Non-pigmented ciliary epithelial cell (primary cell): ENCODE data around the gene C4orf50.

Experiments
- DNase-seq: peaks from one replicate; pipeline ENCODE4 v3.0.0-alpha.2; 2010; ENCODE audit warnings: low read depth

The C4orf50 gene

GRCh38 chr4:5919571-5919970, 98.7 kb downstream of the C4orf50 start:
- DNase-seq, result no peak

DNA sequence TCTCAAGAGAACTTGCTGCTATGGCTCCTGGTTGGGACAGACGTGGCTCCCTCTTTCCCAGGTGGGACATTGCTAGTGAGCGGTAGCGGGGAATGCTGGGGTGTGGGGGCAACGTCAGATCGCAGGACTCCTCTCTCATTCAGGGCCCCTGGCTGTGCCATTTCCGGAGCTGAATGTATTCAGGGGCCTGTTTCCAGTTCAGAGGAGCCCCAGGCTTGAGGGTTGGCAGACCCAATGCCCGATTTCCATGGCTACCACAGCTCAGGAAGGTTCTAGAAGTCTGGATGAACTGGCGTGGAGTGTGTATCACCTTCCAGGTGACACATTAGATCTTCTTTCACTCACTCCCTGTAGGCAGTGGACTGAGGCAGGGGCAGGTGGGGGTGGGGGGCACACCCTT, 99.2 kb downstream of the C4orf50 start:
- DNase-seq, result no peak

GRCh38 chr4:5918331-5918985, 99.8 kb downstream of the C4orf50 start:
- no peak for DNase-seq

- DNase-seq, result no peak
These were observed 100.6 kb downstream of the C4orf50 start for GRCh38 chr4:5917672-5918071.

DNA sequence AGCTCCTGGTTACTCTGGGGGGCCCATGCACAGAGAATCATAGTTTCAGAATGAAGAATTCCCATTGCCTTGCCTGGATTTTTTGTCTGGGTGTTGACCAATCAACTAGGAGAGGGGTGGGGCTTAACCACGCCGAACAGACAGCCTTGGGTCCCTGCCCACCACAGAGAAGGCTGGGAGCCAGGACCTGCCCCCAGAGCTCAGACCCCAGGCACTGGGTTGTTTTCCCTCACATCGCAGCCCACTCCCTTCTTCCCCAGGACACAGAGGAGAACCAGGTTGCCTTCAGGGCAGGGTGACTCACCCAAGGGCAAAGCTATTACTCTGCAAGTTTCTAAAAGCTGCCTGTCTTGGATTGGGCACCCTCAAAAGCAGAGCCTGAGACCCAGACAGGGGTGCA, 102.0 kb downstream of the C4orf50 start:
- no peak for DNase-seq

DNA sequence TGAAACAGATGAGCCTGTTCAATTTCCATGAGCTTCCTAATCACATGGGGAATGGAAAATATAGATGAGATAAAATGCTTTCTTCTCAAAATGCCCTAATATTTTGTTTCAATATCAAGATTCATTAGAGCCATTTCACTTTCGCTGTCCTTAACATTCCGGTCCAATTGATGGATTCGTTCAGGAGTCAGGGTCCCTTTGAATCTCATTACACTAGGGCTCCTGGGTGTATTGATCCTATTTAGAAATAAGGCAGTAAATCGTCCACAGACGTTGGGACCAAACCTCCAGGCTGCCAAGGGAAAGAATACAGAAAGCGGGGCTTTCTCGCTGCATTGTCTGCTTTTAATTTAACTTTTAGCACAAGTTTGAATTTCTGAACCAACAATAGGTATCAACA, 104.8 kb downstream of the C4orf50 start:
- no peak for DNase-seq

- DNase-seq, result no peak
These were observed 105.6 kb downstream of the C4orf50 start for GRCh38 chr4:5912614-5913019.

DNA sequence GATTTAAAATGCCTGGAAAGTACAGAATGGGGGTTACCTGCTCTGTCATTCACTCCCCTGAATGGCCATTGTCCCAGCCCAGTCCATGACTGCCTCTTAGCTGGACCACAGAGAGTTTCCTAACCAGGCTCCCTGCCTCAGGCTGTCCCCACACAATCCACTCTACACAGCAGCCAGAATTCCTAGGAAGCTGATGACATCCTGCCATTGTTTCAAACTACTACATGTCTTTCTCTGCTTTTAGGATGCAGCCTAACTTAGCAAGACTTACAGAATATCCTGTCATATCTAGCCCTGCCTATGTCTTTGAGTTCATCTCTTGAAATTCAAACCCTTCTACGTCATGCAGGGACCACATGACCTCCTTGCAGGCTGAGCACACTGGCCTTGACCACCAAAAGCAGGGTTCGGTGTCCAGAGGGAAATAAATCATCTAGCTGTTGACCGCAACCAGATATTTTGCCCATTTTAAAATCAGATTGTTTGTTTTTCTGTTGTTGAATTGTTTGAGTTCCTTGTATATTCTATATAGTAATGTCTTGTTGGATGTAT, 109.3 kb downstream of the C4orf50 start:
- no peak for DNase-seq

- no peak for DNase-seq
These were observed 112.0 kb downstream of the C4orf50 start for GRCh38 chr4:5906191-5906590.

DNA sequence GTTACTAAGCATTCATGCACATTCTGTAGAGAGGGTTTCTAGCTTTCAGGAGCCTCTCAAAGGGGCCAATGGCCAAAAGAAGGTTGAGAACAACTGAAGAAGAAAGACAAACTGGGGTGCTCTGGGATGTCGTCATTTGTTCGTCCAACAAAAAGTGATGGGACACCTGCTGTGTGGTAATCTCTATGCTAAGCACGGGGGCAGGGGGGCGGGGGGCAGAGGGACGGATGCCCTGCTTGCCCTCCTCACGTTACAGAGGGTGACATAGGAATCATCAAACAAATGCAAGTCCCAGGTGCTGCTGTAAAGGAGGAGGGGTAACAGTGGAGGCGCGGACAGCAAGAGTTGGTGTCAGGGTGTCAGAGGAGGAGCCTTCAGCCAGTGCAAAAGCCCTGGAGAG, 112.5 kb downstream of the C4orf50 start:
- DNase-seq, result no peak

DNA sequence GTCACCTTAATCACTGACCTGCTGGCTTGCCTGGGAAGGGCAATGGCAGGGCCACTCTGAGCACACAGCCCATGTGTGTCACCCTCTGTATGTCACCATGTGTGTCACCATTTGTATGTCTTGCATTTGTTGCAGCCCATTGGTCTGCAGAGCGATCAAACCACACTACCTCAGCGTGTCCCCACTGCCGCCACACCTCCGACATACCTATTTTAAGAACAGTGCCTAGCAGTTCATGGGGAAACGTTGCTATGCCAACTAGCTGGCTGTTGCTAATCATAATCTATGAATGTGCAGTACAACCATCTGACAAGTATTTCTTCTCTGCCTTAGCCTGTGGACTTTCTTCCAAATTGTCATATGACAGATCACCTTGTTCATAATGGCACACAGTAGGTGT, 117.4 kb downstream of the C4orf50 start:
- DNase-seq, result no peak

DNA sequence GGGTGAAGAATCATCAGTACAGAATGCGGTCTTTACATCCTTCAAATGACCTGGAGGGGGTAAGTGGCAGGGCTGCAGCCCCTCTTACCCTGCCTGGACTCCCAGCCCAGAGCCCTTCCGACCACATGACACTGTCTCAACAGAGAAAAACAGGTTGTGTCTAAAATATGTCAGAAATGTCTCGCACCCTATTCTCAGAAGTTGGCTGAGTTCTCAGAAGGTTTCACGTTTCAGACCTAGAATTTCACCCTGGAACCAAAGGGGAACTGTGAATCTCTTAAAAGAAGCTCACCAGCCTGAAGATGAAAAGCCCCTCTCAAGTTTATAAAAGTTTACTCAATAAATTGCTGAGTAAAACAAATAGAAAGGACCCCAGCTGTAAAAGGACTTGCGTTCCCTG, 118.3 kb downstream of the C4orf50 start:
- DNase-seq, result no peak

GRCh38 chr4:5899396-5899795, 118.8 kb downstream of the C4orf50 start:
- no peak for DNase-seq

DNA sequence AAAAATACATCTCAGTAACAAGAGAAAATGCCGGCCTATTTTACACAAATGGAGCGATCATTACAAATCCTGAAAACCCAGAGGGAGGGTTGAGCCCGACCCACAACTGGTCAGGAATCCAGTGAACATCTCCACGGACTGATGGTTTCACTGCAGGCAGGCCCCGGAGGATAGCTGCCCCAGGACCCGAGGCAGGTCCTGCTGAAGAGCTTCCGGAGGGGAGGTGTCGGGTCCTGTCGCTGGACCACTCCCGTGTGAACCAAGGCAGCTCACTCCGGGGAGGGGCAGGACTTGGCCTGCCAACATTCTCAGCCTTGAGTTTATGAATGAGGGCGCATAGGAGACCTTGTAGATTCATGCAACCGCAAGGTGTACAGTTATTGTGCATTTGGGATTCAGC, 120.6 kb downstream of the C4orf50 start:
- DNase-seq, result no peak

- no peak for DNase-seq
These were observed 122.9 kb downstream of the C4orf50 start for GRCh38 chr4:5895287-5895686.

GRCh38 chr4:5894266-5894665, 124.0 kb downstream of the C4orf50 start:
- DNase-seq, result no peak

DNA sequence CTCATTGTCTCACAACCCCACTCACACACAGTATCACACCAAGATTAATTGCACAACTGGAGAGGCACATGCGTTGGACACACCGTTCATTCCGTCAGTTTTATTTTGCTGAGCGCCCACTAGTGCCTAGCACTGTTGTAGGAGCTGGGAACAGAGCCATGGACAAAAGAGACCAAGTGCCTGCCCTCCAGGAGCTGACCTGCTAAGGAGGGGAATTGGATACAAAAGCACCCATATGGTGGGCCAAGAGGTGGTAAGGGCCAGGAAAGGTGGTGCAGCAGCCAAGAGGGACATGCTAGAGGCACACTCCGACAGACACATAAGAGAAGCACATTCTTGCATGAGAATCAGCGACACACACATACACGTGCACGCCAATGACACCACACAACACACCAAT, 124.6 kb downstream of the C4orf50 start:
- DNase-seq, result no peak

GRCh38 chr4:5893004-5893580, 125.1 kb downstream of the C4orf50 start, which contains the start of gene CRMP1:
Gene CRMP1, minus strand, starts transcription at chr4:5893086. Its CDS starts 117 bp downstream, at chr4:5892969.
- no peak for DNase-seq

- DNase-seq, result no peak
These were observed 125.8 kb downstream of the C4orf50 start for GRCh38 chr4:5892323-5893003.

DNA sequence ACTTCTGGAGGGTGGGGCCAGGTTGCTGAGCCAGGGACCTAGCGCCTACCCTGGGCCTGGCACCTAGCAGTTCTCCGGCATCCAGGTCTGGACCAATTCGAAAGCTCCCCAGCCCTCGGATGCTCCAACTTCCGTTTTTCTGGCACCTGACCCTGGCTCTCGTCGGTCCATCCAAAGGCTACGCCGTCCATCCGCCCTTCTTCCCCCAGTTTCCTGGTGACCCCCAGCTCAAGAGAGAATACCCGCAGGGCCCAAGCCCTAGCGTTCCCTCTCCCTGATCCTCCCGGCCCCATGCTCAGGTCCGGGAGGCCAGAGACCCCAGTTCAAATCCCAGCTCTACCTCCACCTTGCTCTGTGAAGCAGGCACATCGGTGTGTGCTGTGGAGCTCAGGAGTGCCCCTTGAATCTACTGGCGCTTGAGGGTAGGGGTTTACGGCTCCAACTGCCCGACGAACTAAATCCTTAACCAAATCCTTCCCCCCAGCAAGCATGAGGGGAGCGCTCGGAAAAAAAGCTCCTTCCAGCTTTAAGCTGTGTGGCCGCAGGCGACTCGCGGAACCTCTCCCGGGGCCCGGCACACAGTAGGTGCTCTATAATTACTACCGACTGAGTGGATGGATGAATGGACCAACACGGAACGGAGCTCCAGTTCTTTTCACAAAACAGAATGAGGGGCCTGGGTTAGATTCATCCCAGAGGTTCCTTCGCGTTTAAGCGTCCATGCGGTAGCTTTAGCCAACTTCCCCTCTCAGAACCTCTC, 126.5 kb downstream of the C4orf50 start:
- DNase-seq, result no peak

DNA sequence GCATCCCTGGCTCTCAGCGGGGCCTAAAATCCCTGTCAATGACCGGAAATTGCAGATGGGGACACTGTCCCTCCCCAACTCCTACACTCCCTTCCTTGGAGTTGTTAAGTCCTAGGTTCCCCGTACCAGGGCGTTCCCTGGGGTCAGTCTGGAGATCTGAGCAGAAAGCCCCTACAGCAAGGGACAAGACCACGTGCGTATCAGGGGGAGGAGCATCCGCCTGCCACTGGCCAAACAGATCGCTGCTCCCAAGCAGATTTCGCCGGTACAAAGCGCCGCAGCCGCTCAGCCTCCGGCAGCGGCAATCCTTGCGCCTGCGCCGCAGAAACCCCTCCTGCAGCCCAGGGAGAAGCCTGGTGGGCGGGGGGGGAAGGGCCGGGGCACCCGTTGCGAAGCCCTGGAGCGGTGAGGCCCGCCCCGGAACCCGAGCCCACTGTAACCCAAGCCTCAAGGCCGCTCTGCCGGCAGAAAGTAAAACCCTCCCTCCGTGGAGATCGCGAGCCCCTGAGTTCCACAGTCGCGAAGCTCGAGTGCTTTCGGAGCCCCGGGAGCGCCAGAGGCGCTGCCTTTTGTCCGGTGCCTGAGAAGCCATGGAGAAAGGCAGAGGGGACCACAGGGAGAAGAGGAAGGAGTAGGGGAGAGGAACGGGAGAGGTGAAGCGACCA, 128.0 kb downstream of the C4orf50 start:
- no peak for DNase-seq
